Uterus (tissue), 4 donors: ENCODE results near the gene GPR63. TPM values are rescaled to one million over a fixed set of nuclear protein-coding genes. Genes with fewer than 3 reads are reported as not detected.
"Not testable (repeated sequence)": the region's sequence is repeated elsewhere in the genome, so short reads cannot be mapped to it uniquely, and the experiment has no call there.

ENCODE experiments used
- DNase-seq, 2 donors: peaks; one replicate each; pipeline ENCODE4 v3.0.0-alpha.2; 2019 to 2020
- H3K27ac ChIP-seq, 2 donors: fragments of 200-600 bp; sonication (generic); 1 replicate in 1 of 2; 2 replicates in 1 of 2; pipeline ENCODE4 v1.5.1; 2016 to 2018
- H3K27me3 ChIP-seq, 2 donors: fragments of 200-600 bp; sonication (generic); one replicate each; pipeline ENCODE4 v1.5.1; 2018 to 2019; ENCODE audit warnings: control low read depth in 1 of 2
- H3K36me3 ChIP-seq, 2 donors: fragments of 200-600 bp; sonication (generic); one replicate each; pipeline ENCODE4 v1.5.1; 2019; ENCODE audit warnings: control low read depth in 1 of 2
- H3K4me1 ChIP-seq, 2 donors: fragments of 200-600 bp; sonication (generic); one replicate each; pipeline ENCODE4 v1.5.1; 2018 to 2019; ENCODE audit warnings: control low read depth in 1 of 2
- H3K4me3 ChIP-seq, 2 donors: fragments of 200-600 bp; sonication (generic); 1 replicate in 1 of 2; 2 replicates in 1 of 2; pipeline ENCODE4 v1.5.1; 2018 to 2019; ENCODE audit warnings: mild to moderate bottlenecking in 1 of 2
- H3K9me3 ChIP-seq, 2 donors: fragments of 200-600 bp; sonication (generic); one replicate each; pipeline ENCODE4 v1.5.1; 2019; ENCODE audit warnings: control low read depth in 1 of 2
- POLR2A ChIP-seq, 2 donors: fragments of 450-650 bp; IDR thresholded peaks; one replicate each; pipeline ENCODE4 v1.6.1; 2016; ENCODE audit warnings: antibody characterized with exemption in 2 of 2, mild to moderate bottlenecking in 1 of 2, moderate library complexity in 1 of 2
- intact Hi-C: fragments of 100-400 bp; cut with DNase I; formaldehyde crosslinking; loops from one replicate; pipeline ENCODE4 v1.15.1; 2023; ENCODE audit warnings: low total_unique reads
- total RNA-seq, 4 donors: library from RNA; depleted of rRNA in 3 of 4; stranded (reverse); fragments of >200 nt in 3 of 4; gene quantifications; one replicate each; pipeline versions ENCODE4 v1.1.0 to v1.2.4, GENCODE V29; 2014 to 2023
- TF ChIP-seq, protein P1 (sequence below), 4 experiments: fragments of 200-600 bp in 2 of 4; fragments of 450-650 bp in 2 of 4; sonication (generic) in 2 of 4; IDR thresholded peaks; one replicate each; pipeline ENCODE4 v1.5.1; 2016 to 2019; ENCODE audit warnings: antibody characterized with exemption in 4 of 4, mild to moderate bottlenecking in 2 of 4, moderate library complexity in 1 of 4
- donor health status: DM: yes; HTN: yes; CAD: no.

GPR63 gene
- total RNA-seq, result 1 to 10 TPM in 3 of 4 donors, under 1 TPM in 1; 0.26 to 5.5 (median 2.5) TPM

GRCh38 chr6:96837081-96837971, at the start of gene GPR63:
GPR63 (minus strand) TSS chr6:96837477; CDS start chr6:96799731, 37,746 bp downstream.
- H3K9me3 ChIP-seq, result no peaks in the 10 kb centered on the region
- H3K27me3 ChIP-seq, result peaks cover 0 to 6% of the 10 kb centered on the region in 2 donors
- intact Hi-C loops, result no loop called here
- TF ChIP-seq, protein P1, sequence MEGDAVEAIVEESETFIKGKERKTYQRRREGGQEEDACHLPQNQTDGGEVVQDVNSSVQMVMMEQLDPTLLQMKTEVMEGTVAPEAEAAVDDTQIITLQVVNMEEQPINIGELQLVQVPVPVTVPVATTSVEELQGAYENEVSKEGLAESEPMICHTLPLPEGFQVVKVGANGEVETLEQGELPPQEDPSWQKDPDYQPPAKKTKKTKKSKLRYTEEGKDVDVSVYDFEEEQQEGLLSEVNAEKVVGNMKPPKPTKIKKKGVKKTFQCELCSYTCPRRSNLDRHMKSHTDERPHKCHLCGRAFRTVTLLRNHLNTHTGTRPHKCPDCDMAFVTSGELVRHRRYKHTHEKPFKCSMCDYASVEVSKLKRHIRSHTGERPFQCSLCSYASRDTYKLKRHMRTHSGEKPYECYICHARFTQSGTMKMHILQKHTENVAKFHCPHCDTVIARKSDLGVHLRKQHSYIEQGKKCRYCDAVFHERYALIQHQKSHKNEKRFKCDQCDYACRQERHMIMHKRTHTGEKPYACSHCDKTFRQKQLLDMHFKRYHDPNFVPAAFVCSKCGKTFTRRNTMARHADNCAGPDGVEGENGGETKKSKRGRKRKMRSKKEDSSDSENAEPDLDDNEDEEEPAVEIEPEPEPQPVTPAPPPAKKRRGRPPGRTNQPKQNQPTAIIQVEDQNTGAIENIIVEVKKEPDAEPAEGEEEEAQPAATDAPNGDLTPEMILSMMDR (IDR thresholded peaks at IDR 0.05), result no peak
- peak in 1 of 2 donors; percentile 34 for TF ChIP-seq POLR2A (IDR thresholded peaks at IDR 0.05)
- peak within 1 kb of the TSS; percentile 25 to 35 for H3K27ac ChIP-seq
- H3K4me3 ChIP-seq, result peak within 1 kb of the TSS; percentile 62 to 73
- no peaks in the 10 kb centered on the region for H3K36me3 ChIP-seq
- no peaks in the 10 kb centered on the region for H3K4me1 ChIP-seq
- peak; percentile 56 to 64 for DNase-seq

- intact Hi-C loops, result no loop called here
- no peak for TF ChIP-seq POLR2A (IDR thresholded peaks at IDR 0.05)
- TF ChIP-seq, protein P1 (IDR thresholded peaks at IDR 0.05), result no peak
- Histone ChIP-seq H3K4me1 (no peaks in the 10 kb centered on the region), H3K27me3 (peaks cover 0 to 10% of the 10 kb centered on the region in 2 donors), H3K4me3 (no peak overlapping the region), H3K36me3 (no peaks in the 10 kb centered on the region), H3K9me3 (no peaks in the 10 kb centered on the region), H3K27ac (no peak overlapping the region)
- DNase-seq, result no peak
These were observed 49.2 kb upstream of the GPR63 start for GRCh38 chr6:96886519-96886918.

GRCh38 chr6:96885187-96885631, 47.9 kb upstream of the GPR63 start:
- H3K4me3 ChIP-seq, intact Hi-C loops, H3K27ac ChIP-seq, H3K4me1 ChIP-seq, H3K36me3 ChIP-seq, DNase-seq, H3K9me3 ChIP-seq: not testable (repeated sequence)
- peaks cover 0 to 10% of the 10 kb centered on the region in 2 donors for H3K27me3 ChIP-seq

DNA sequence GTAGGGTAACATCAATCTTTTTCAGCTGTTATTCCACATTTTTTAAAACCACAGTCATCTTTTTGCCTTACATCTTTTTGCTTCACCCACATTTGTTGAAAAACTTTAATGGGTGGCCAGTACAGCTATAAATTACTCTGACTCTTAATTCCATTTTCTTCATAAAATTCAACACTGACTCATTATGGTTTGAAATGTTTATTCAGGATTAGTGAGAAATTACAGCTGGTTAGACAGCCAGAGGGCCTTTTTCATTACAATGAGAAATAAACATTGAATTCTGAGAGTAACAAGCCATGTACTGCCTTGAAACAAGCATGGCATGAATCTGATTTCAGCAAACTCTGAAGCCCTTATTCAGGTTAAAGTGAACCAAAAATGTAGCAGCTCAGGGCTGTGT, 40.9 kb upstream of the GPR63 start:
- DNase-seq, result no peak
- Histone ChIP-seq H3K36me3 (no peaks in the 10 kb centered on the region), H3K4me3 (no peak overlapping the region), H3K9me3 (no peaks in the 10 kb centered on the region), H3K27me3 (peaks cover 0 to 10% of the 10 kb centered on the region in 2 donors), H3K4me1 (no peaks in the 10 kb centered on the region), H3K27ac (no peak overlapping the region)
- no peak for TF ChIP-seq POLR2A (IDR thresholded peaks at IDR 0.05)
- TF ChIP-seq, protein P1 (IDR thresholded peaks at IDR 0.05), result no peak
- intact Hi-C loops, result no loop called here

GRCh38 chr6:96876886-96877545, 39.7 kb upstream of the GPR63 start:
- Histone ChIP-seq H3K27ac (no peak overlapping the region), H3K4me3 (no peak overlapping the region), H3K36me3 (no peaks in the 10 kb centered on the region), H3K4me1 (no peaks in the 10 kb centered on the region), H3K9me3 (no peaks in the 10 kb centered on the region), H3K27me3 (peaks cover 0 to 4% of the 10 kb centered on the region in 2 donors)
- intact Hi-C loops, result no loop called here
- no peak for TF ChIP-seq POLR2A (IDR thresholded peaks at IDR 0.05)
- TF ChIP-seq, protein P1 (IDR thresholded peaks at IDR 0.05), result no peak
- DNase-seq, result no peak
